Neural cell (in vitro differentiated cells): Measurements from ENCODE around the gene GNG7.

Experiments
- EP300 ChIP-seq: fragments of 450-650 bp; conservative IDR thresholded peaks from 2 replicates; pipeline ENCODE4 v1.6.1; 2014; ENCODE audit warnings: antibody characterized with exemption, mild to moderate bottlenecking, moderate library complexity; ENCODE audit not compliant: poor library complexity, severe bottlenecking
- EZH2 ChIP-seq: fragments of 200-600, 300-800 bp; shearing (Covaris generic), sonication (generic); IDR thresholded peaks from 2 replicates; pipeline ENCODE4 v1.6.1; 2014; ENCODE audit warnings: antibody characterized with exemption, low read length, borderline replicate concordance, mild to moderate bottlenecking; ENCODE audit not compliant: insufficient read depth, poor library complexity, severe bottlenecking
- TAF1 ChIP-seq: IDR thresholded peaks from 2 replicates; pipeline ENCODE4 v1.6.1; 2012; ENCODE audit warnings: low read depth

DNA sequence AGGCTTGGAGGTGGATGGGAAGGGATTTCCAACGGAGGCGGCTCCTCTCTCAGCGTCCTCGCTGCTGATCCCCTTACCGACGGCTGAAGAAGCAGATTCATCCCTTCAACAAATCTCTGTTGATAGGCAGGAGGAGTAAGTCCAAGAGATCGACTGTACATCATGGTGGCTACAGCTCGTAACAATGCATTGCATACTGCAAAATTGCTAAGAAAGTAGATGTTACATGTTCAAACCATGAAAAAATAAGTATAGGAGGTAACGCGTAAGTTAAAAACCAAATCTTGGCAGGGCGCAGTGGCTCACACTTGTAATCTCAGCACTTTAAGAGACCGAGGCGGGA is 37.8 kb upstream of the GNG7 start:
- TF ChIP-seq TAF1 (no peak), EP300 (no peak), EZH2 (no peak)
